SH-SY5Y (cell line): ENCODE measurements around the gene FN3KRP.

ENCODE experiments used
- GATA2 ChIP-seq: IDR thresholded peaks from 2 replicates; pipeline ENCODE4 v1.6.1; 2011; ENCODE audit warnings: mild to moderate bottlenecking, low read depth, low read length
- GATA3 ChIP-seq: IDR thresholded peaks from 2 replicates; pipeline ENCODE4 v1.6.1; 2011; ENCODE audit warnings: low read depth, mild to moderate bottlenecking, low read length, moderate library complexity

The FN3KRP gene

GRCh38 chr17:82710499-82711232, 5.8 kb upstream of the FN3KRP start:
- TF ChIP-seq GATA2 (no peak), GATA3 (no peak)

- TF ChIP-seq GATA2: no peak
- TF ChIP-seq GATA3: no peak
These were observed 3.3 kb upstream of the FN3KRP start for GRCh38 chr17:82713071-82713723.

- TF ChIP-seq GATA3: no peak
- no peak for TF ChIP-seq GATA2
These were observed 2.6 kb downstream of the FN3KRP start for GRCh38 chr17:82718986-82719685.

- TF ChIP-seq GATA2: no peak
- no peak for TF ChIP-seq GATA3
These were observed 3.7 kb downstream of the FN3KRP start for GRCh38 chr17:82720204-82720603.

- no peak for TF ChIP-seq GATA2
- no peak for TF ChIP-seq GATA3
These were observed 6.0 kb downstream of the FN3KRP start for GRCh38 chr17:82722341-82723013.

- TF ChIP-seq GATA2 (no peak), GATA3 (no peak)
These were observed 6.8 kb downstream of the FN3KRP start for GRCh38 chr17:82723169-82723807.

GRCh38 chr17:82726427-82726826, 9.9 kb downstream of the FN3KRP start:
- TF ChIP-seq GATA3: no peak
- TF ChIP-seq GATA2: no peak

GRCh38 chr17:82729479-82730260, 13.2 kb downstream of the FN3KRP start:
- TF ChIP-seq GATA3 (no peak), GATA2 (no peak)

- TF ChIP-seq GATA3 (no peak), GATA2 (no peak)
These were observed 15.7 kb downstream of the FN3KRP start for GRCh38 chr17:82732118-82732743.

GRCh38 chr17:82734987-82735866, 18.7 kb downstream of the FN3KRP start, which contains the start of gene FN3K:
Gene FN3K, plus strand, starts transcription at chr17:82735615. Its CDS starts 22 bp downstream, at chr17:82735637.
- TF ChIP-seq GATA2 (no peak), GATA3 (no peak)

GRCh38 chr17:82736511-82737185, 20.1 kb downstream of the FN3KRP start:
- TF ChIP-seq GATA3: no peak
- TF ChIP-seq GATA2: no peak
